HG03097 (cell line): ENCODE results near the gene LAMC3.

Experiments
- ATAC-seq: cut with Tn5 transposase; IDR thresholded peaks from one replicate; pipeline ENCODE4 v1.9.1; 2021; ENCODE audit not compliant: unreplicated experiment, low FRiP score

LAMC3 gene

GRCh38 chr9:131067625-131068024, 58.7 kb downstream of the LAMC3 start:
- ATAC-seq: no peak

DNA sequence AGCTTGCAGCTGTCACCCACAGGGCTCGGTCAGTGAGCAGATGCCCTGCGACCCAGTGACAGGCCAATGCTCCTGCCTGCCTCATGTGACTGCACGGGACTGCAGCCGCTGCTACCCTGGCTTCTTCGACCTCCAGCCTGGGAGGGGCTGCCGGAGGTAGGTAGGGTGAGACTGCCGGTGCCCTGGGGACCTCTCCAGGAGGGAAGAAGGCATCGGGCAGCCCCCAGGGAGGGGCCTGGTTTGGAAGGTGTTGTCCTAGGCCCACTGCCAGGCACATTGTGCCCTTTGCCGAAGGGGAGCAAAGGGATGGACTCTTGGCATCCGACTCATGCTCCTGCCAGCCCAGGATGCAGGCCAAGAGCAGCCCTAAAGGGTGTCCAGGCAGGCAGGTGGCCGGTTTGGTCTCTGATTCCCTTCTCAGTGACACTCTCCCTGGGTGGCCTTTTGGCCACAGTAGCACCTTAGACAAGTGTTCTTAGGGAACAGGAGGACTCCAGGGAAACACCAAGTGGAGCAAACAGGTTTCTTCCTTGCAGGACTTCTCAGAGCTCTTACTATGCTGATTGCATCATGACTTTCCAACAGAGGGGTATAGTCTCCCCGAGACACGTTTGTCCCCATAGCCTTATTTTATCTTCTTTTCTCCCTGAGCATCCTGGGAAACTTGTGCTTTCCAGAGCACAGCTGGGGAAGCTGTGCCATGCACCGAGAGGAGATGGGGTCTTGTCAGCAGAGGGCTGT, 59.3 kb downstream of the LAMC3 start:
- ATAC-seq: no peak

- ATAC-seq: no peak
These were observed 60.7 kb downstream of the LAMC3 start for GRCh38 chr9:131069699-131070098.

- ATAC-seq: no peak
These were observed 63.3 kb downstream of the LAMC3 start for GRCh38 chr9:131072107-131072870.

- no peak for ATAC-seq
These were observed 63.9 kb downstream of the LAMC3 start for GRCh38 chr9:131072871-131073237.

- ATAC-seq: no peak
These were observed 67.6 kb downstream of the LAMC3 start for GRCh38 chr9:131076347-131077195.

- ATAC-seq: no peak
These were observed 69.7 kb downstream of the LAMC3 start for GRCh38 chr9:131078427-131079366.

DNA sequence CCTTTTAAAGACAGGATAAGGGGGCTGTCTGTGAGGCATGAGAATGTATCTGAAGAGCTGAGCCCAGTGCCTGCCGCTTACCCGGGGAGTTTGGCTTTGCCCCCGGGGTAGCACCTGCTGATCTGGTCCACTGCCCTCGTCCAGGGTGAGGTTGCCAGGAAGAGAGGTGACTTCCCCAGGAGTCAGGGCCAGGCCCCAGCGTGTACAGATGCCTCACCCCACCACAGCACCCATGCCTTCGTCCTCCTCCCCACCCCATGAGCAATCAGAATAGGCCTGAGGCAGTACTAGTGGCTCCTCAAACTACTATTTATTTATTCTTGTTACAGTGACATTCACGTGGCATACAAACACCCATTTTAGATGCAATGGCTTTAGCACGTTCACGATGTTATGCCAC, 71.6 kb downstream of the LAMC3 start:
- no peak for ATAC-seq

- ATAC-seq: no peak
These were observed 72.9 kb downstream of the LAMC3 start for GRCh38 chr9:131081868-131082267.

DNA sequence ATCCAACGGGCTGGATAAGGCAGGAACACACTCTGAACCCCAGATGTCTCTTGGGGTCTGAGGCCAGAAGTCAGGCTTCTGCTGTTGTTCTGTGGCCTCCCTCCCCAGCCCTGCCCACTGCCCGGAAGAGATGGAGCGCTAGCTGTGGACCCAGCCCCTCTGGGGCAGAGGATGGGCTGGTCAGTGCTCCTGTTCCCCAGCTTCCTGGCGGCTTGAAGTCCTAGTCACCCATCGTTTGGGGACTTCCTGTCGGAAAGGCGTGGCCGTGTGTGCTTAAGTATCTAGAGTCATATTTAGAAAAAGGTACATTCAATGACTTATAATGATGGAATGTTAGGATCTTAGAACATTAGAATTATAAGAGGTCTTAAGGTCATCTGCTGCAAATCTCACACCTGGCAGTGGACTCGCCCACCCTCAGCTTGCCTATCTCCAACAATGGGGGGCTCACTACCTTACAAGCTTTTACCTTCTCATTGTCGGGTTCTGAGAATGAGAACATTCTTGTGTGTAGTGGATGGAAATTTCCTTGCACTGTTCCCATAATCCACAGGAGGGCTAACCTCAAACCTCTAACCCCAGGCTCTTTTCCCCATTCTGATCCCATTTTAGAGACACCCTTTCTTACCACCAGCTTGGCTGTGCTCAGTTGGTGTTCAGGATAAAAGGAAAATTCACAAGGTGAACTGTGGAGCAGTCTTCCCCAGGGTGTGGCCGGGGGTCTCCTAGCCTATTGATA, 74.0 kb downstream of the LAMC3 start:
- ATAC-seq: no peak

DNA sequence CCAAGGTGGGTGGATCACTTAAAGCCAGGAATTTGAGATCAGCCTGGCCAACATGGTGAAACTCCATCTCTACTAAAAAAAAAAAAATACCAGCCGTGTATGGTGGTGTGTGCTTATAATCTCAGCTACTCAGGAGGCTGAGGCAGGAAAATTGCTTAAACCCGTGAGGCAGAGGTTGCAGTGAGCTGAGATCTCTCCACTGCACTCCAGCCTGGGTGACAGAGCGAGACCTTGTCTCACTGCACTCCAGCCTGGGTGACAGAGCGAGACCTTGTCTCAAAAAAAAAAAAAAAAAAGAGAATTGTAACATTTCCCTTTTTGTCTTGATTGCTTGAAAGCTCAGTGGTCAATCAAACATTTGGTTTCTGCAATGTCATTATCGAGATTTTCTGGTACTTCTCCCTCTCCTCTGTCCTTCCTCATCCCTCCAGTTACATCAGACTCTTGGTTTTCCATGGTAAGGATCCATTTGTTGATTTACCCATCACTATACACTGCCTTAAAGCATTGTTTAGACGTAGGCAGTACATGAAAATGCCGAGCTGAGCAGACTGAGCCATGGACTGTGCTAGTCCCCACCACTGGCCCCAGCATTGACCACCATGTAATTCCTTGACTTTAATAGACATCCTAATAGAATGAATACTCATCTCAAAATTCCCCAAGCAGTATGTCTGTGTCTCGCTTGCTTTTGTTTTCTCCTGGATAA, 75.8 kb downstream of the LAMC3 start:
- no peak for ATAC-seq

DNA sequence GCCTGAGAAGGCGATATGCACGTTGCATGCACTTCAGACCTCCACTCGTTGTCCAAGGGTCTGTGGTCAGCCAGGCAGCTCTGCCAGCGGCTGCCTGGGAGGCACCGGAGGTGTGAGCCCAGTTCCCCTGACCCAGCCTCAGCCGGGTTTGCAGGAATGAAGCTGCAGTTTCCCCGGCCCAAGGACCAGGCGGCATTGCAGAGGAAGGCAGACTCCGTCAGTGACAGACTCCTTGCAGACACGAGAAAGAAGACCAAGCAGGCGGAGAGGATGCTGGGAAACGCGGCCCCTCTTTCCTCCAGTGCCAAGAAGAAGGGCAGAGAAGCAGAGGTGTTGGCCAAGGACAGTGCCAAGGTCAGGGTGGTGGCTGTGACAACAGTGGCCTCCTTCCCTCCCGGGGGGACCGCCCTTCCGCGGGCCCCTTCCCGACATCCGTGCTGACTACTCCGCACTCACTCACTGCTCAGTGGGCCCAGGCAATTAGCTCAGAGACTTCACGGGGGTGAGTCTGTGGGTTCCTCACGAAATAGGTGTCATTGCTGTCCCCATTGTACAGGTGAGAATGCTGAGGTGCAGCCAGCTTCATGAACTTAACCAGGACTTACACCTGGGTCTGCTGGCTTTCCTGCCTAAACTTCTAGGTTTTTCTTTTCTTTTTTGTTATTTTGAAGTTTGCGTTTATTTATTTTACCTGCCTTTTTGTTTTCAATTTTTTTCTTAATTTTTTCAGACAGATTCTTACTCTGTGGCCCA, 76.6 kb downstream of the LAMC3 start:
- ATAC-seq: no peak

DNA sequence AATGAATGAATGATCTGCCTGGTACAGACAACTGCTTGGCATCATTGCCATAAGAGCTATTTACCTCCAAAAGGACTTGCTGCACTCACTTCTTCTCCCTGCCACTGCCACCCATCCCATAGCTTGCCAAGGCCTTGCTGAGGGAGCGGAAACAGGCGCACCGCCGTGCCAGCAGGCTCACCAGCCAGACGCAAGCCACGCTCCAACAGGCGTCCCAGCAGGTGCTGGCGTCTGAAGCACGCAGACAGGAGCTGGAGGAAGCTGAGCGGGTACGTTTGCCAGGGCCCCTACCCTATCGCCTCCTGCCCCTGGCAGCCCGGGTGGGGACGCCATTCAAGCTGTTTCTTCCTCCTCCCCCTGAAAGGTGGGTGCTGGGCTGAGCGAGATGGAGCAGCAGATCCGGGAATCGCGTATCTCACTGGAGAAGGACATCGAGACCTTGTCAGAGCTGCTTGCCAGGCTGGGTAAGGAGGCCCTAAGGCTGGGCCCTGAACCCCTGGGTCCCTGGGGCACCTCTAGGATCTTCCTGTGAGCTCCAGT, 78.5 kb downstream of the LAMC3 start:
- ATAC-seq: no peak

GRCh38 chr9:131090025-131090787, 81.2 kb downstream of the LAMC3 start:
- no peak for ATAC-seq

DNA sequence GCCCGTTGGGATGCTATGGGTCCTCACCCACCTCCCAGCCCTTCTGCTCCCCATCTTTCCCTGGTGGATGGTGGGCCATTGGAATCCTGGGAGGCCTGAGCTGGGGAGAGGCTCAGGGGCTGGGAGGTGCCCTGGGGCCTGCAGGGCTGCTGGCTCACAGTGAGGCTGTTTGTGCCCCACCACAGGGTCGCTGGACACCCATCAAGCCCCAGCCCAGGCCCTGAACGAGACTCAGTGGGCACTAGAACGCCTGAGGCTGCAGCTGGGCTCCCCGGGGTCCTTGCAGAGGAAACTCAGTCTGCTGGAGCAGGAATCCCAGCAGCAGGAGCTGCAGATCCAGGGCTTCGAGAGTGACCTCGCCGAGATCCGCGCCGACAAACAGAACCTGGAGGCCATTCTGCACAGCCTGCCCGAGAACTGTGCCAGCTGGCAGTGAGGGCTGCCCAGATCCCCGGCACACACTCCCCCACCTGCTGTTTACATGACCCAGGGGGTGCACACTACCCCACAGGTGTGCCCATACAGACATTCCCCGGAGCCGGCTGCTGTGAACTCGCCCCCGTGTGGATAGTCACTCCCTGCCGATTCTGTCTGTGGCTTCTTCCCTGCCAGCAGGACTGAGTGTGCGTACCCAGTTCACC, 82.5 kb downstream of the LAMC3 start:
- no peak for ATAC-seq

- ATAC-seq: no peak
These were observed 83.1 kb downstream of the LAMC3 start for GRCh38 chr9:131092030-131092429.
